Natural killer cell (primary cell): ENCODE results near the gene LYSMD1. TPM values are rescaled to one million over a fixed set of nuclear protein-coding genes. Genes with fewer than 3 reads are reported as not detected.
"Not testable (repeated sequence)": the region's sequence is repeated elsewhere in the genome, so short reads cannot be mapped to it uniquely, and the experiment has no call there.

Experiments used
- ATAC-seq, 3 donors: fragments of 150-1000 bp in 2 of 3; fragments of 200-7000 bp in 1 of 3; cut with Tn5 transposase; 1 replicate in 1 of 3; 2 replicates in 2 of 3; pipeline ENCODE4 v1.10.0; 2021; ENCODE audit warnings: mild to moderate bottlenecking in 2 of 3, moderate library complexity in 2 of 3
- DNase-seq, 2 donors: peaks; one replicate each; pipeline versions ENCODE4 v3.0.0 to v3.0.0-alpha.2; 2013 to 2021; ENCODE audit warnings: mixed read lengths in 1 of 2
- H3K27ac ChIP-seq: one replicate; pipeline ENCODE4 v1.5.1; 2013; ENCODE audit warnings: mild to moderate bottlenecking, low read length
- H3K27me3 ChIP-seq: one replicate; pipeline ENCODE4 v1.6.1; 2013; ENCODE audit warnings: low read length; ENCODE audit not compliant: control insufficient read depth, insufficient read depth
- H3K36me3 ChIP-seq: one replicate; pipeline ENCODE4 v1.6.1; 2013; ENCODE audit warnings: low read length; ENCODE audit not compliant: control insufficient read depth, insufficient read depth
- H3K4me1 ChIP-seq: one replicate; pipeline ENCODE4 v1.6.1; 2013; ENCODE audit warnings: low read length; ENCODE audit not compliant: control insufficient read depth, insufficient read depth
- H3K4me3 ChIP-seq: one replicate; pipeline ENCODE4 v1.5.1; 2013; ENCODE audit warnings: low read length
- H3K9me3 ChIP-seq: one replicate; pipeline ENCODE4 v1.6.1; 2013; ENCODE audit warnings: low read length; ENCODE audit not compliant: control insufficient read depth, insufficient read depth
- H3K27ac Mint-ChIP-seq, 2 donors: one replicate each; pipeline ENCODE4 v1.8.0; 2022; ENCODE audit warnings: mild to moderate bottlenecking in 2 of 2, mixed read lengths in 2 of 2, moderate library complexity in 1 of 2
- H3K27me3 Mint-ChIP-seq, 2 donors: one replicate each; pipeline ENCODE4 v1.8.0; 2022; ENCODE audit warnings: low read depth in 2 of 2, mixed read lengths in 2 of 2
- H3K36me3 Mint-ChIP-seq: one replicate; pipeline ENCODE4 v1.8.0; 2022; ENCODE audit warnings: mixed read lengths
- H3K4me1 Mint-ChIP-seq, 2 donors: one replicate each; pipeline ENCODE4 v1.8.0; 2022; ENCODE audit warnings: mixed read lengths in 2 of 2
- H3K4me3 Mint-ChIP-seq: one replicate; pipeline ENCODE4 v1.8.0; 2022; ENCODE audit warnings: mild to moderate bottlenecking, moderate library complexity, mixed read lengths
- H3K9me3 Mint-ChIP-seq, 2 donors: one replicate each; pipeline ENCODE4 v1.8.0; 2022; ENCODE audit warnings: mixed read lengths in 2 of 2
- CTCF ChIP-seq: fragments of 200-600 bp; IDR thresholded peaks from one replicate; pipeline ENCODE4 v1.8.0; 2022; ENCODE audit warnings: antibody characterized with exemption
- WGBS: methylation state at CpG from one replicate; pipeline ENCODE4 v1.1.7; 2013; ENCODE audit warnings: missing lambda C conversion rate; ENCODE audit not compliant: insufficient coverage; 5-methylcytosine and 5-hydroxymethylcytosine counted together
- intact Hi-C: fragments of 100-400 bp; cut with micrococcal nuclease; formaldehyde crosslinking; loops from one replicate; pipeline ENCODE4 v1.14.2; 2022
- total RNA-seq, 4 donors: library from RNA; stranded (reverse); fragments of 120-200 nt in 1 of 4; gene quantifications; one replicate each; pipeline versions ENCODE4 v1.2.3 to v1.2.4, GENCODE V29; 2013 to 2022

Gene LYSMD1
- total RNA-seq, 3 donors from 2014 or later (not counting 1 experiment from before 2014, with no cell fraction given): 1.0 to 1.7 (median 1.2) TPM

- Mint-ChIP-seq H3K27ac (peak overlapping the region in 1 of 2 donors; percentile 26), H3K4me3 (no peak overlapping the region)
- intact Hi-C loops: no loop called here
These were observed 45.1 kb upstream of the LYSMD1 start for GRCh38 chr1:151210830-151211229.

GRCh38 chr1:151205381-151205965 is 39.8 kb upstream of the LYSMD1 start:
- H3K27ac Mint-ChIP-seq: peak overlapping the region in 1 of 2 donors; percentile 45
- H3K9me3 ChIP-seq, H3K9me3 Mint-ChIP-seq, H3K27me3 ChIP-seq, H3K4me1 Mint-ChIP-seq, H3K4me3 Mint-ChIP-seq, H3K4me3 ChIP-seq, DNase-seq, H3K36me3 Mint-ChIP-seq, ATAC-seq, H3K4me1 ChIP-seq, intact Hi-C loops, H3K27ac ChIP-seq, H3K27me3 Mint-ChIP-seq: not testable (repeated sequence)
- peaks cover 11% of the 10 kb centered on the region for H3K36me3 ChIP-seq
- WGBS: 92% methylated on average over 12 of the region's 12 CpGs

More at GRCh38 chr1:151210830-151211229, 45.1 kb upstream of the LYSMD1 start:
- H3K4me3 ChIP-seq: no peak overlapping the region
- Mint-ChIP-seq H3K36me3 (no peaks in the 10 kb centered on the region), H3K4me1 (peaks cover 13 to 15% of the 10 kb centered on the region in 2 donors), H3K27me3 (no peaks in the 10 kb centered on the region), H3K9me3 (no peaks in the 10 kb centered on the region)
- DNase-seq (no peak), ATAC-seq (no peak)
- no peak for TF ChIP-seq CTCF
- H3K4me1 ChIP-seq: no peaks in the 10 kb centered on the region
- no peaks in the 10 kb centered on the region for H3K9me3 ChIP-seq
- peaks cover 9% of the 10 kb centered on the region for H3K36me3 ChIP-seq
- H3K27me3 ChIP-seq: no peaks in the 10 kb centered on the region
- 100% methylated on average over 1 of the region's 1 CpG for WGBS
- H3K27ac ChIP-seq: no peak overlapping the region

- peaks cover 26% of the 10 kb centered on the region for H3K4me1 ChIP-seq
- 71% methylated on average over 9 of the region's 11 CpGs for WGBS
- intact Hi-C loops: no loop called here
- Mint-ChIP-seq H3K4me3 (peak overlapping the region; percentile 100), H3K36me3 (no peaks in the 10 kb centered on the region), H3K9me3 (no peaks in the 10 kb centered on the region), H3K27me3 (peaks cover 0 to 4% of the 10 kb centered on the region in 2 donors), H3K4me1 (peaks cover 32 to 38% of the 10 kb centered on the region in 2 donors), H3K27ac (peak overlapping the region; percentile 98 to 99)
- DNase-seq (peak in 1 of 2 donors; percentile 41), ATAC-seq (no peak)
- no peak overlapping the region for H3K4me3 ChIP-seq
- no peaks in the 10 kb centered on the region for H3K27me3 ChIP-seq
- no peaks in the 10 kb centered on the region for H3K9me3 ChIP-seq
- no peak overlapping the region for H3K27ac ChIP-seq
- TF ChIP-seq CTCF: no peak
- peaks cover 6% of the 10 kb centered on the region for H3K36me3 ChIP-seq
These were observed 34.3 kb upstream of the LYSMD1 start for GRCh38 chr1:151199873-151200581.
